ENCODE measurements around the gene DGKH. TPM values are rescaled to one million over a fixed set of nuclear protein-coding genes. Genes with fewer than 3 reads are reported as not detected.
"Not testable (repeated sequence)": the region's sequence is repeated elsewhere in the genome, so short reads cannot be mapped to it uniquely, and the experiment has no call there.

DGKH gene
- total RNA-seq, 1 donor from 2014 or later: 11.4 TPM

GRCh38 chr13:42163910-42164309, 115.5 kb downstream of the DGKH start:
- DNase-seq (ENCODE audit: low read depth in 2 of 2): not testable (repeated sequence)

DNA sequence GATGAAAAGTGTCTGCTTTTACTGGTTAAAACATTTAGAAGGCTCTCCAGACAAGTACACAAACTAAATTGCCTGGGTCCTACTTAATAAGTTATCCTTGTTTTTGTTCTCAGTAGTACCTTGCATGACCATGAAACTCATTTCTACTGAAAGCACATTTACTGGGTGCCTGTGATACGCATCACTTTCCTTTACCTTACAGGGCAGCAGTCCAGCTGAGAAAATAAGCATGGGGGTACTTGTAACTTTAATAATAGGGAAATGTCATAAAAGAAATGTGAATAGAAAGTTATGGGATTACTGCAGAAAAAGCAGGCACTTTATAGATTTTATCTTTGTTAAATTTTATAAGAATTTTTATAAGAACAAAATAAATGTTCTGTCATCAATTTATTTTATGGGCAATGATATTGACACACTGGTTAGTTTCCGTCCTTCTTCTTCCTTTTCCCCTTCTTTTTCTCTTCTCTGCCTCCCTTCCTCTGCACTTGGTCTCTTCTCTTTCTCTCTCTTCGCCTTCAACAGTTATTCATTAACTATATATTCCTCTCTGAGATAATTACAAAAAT, 116.2 kb downstream of the DGKH start:
- DNase-seq (ENCODE audit: low read depth in 2 of 2): no peak

DNA sequence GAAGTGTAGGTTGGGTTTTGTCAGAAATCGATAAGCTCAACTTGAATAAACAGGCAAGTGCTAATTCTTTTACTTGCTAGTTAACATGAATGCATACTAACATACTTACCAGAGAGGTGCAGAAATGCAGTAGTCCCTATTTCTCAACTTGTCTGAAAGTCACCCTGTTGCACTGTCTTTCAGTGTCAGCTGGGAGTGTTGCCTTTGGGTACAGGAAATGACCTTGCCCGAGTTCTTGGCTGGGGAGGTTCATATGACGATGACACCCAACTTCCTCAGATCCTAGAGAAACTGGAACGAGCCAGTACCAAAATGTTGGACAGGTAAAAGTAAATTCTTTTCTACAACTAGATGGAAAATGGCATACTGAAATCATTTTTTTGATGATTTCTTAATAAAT, 120.0 kb downstream of the DGKH start:
- DNase-seq (ENCODE audit: low read depth in 2 of 2): no peak

DNA sequence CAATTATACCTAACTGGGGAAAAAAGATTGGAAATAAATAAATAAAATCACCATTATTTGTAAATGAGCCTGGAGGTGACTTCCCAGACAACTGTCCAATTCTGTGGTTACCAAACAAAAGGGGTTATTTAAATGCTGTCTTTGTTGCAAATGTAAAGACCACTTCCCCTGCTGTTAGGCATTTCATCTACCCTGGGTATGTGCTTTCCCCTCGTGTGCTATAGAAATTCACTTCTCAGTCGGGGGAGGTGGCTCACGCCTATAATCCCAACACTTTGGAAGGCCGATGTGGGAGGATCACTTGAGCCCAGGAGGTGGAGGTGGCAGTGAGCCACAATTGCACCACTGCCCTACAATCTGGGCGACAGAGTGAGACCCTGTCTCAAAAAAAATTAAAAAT, 121.6 kb downstream of the DGKH start:
- DNase-seq (ENCODE audit: low read depth in 2 of 2): no peak

GRCh38 chr13:42173789-42174343, 125.4 kb downstream of the DGKH start:
- no peak for DNase-seq (ENCODE audit: low read depth in 2 of 2)

- DNase-seq (ENCODE audit: low read depth in 2 of 2): peak; percentile 32 to 63
These were observed 126.1 kb downstream of the DGKH start for GRCh38 chr13:42174344-42175162.

GRCh38 chr13:42176294-42176693, 127.8 kb downstream of the DGKH start:
- DNase-seq (ENCODE audit: low read depth in 2 of 2): no peak

DNA sequence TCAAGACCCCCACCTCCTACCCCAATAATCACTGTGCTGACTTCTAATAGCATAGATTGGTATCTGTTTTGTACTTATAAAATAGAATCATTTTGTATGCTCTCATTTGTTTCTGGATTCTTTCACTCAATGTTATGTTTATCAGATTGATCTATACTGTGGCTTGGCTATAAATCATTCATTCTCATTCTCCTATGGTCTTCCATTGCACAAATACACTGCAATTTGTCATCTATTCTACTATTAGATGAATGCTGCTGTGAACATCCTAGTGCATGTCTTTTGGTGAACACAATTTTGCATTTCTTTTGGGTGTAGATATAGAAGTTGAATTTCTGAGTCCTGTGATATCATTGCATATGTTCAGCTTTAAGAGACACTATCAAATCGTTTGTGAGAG, 128.7 kb downstream of the DGKH start:
- DNase-seq (ENCODE audit: low read depth in 2 of 2): no peak

DNA sequence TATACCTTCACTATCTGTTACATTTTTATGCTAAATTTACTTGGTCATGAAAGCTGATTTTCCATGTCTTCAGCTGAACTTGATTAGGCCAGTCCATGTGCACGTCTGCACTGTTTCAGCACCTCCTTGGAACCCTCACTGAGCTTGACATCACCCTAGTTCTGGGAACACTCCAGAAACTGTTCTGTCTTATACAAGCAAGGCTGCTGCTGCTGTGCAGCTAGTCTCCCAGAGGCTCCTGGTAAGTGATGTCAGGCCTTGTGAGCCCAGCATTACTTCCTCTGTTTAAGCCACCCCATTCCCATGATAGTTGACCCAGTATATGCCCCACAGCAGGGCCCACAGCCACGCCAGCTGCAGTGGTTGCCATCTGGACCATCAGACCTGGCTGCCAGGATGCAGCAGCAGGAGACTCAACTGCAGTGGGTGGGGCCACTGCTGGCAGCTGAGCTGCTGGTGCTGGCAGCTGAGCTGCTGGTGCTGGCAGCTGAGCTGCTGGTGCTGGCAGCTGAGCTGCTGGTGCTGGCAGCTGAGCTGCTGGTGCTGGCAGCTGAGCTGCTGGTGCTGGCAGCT, 133.0 kb downstream of the DGKH start:
- no peak for DNase-seq (ENCODE audit: low read depth in 2 of 2)

GRCh38 chr13:42189061-42189460, 140.6 kb downstream of the DGKH start:
- no peak for DNase-seq (ENCODE audit: low read depth in 2 of 2)

DNA sequence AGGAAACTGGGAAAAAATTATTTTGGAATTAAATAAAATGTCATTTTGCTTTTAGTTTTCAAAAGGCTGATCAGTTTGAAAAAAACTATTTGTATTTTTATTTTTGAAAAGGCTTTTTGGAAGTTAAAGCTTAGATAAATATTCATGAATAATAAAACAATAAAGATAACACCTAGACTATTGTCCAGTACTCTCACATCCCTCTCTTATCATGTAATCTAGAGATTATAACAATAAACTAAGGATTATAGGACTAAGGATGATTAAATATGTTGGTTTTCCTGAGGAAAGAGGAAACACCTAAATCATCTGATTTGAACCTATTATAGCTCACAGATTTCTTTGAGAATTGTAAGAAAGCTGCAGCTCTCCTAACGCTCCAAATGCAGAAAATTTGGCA, 142.1 kb downstream of the DGKH start:
- DNase-seq (ENCODE audit: low read depth in 2 of 2): no peak

GRCh38 chr13:42211704-42212464, 163.4 kb downstream of the DGKH start:
- DNase-seq (ENCODE audit: low read depth in 2 of 2): peak in 1 of 2 donors; percentile 0

DNA sequence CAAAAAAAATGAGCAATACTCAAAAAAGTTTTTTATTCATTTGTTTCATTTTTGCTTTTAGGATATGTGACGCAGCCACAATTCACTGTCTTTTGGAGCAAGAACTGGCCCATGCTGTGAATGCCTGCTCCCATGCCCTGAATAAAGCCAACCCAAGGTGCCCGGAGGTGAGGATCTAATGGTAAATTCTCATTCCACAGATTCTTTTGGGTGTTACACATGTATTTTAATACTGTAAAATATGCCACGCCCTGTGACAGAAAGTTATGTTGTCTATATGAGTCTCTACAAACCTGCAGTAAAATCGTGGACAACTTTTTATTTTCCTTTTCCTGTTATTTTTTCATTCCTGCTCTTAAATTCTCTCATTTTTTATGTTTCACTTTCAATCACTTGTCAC, 166.0 kb downstream of the DGKH start:
- no peak for DNase-seq (ENCODE audit: low read depth in 2 of 2)

GRCh38 chr13:42215578-42216421, 167.4 kb downstream of the DGKH start:
- peak; percentile 6 to 44 for DNase-seq (ENCODE audit: low read depth in 2 of 2)

DNA sequence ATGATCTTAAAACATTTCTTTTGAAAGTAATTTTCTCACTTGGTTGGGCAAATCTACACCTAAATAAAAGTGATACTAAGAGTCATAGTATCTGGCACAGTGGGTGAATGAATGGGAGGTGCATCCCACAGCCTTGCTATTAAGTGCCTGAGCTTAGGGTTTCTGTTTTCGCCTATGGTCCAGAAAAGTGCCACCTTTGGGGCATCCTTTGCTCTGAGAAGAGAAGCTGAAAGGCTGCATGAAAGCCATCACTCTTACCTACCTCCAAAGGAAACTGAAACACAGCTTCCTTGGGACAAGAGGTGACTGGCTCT, 167.9 kb downstream of the DGKH start:
- no peak for DNase-seq (ENCODE audit: low read depth in 2 of 2)

DNA sequence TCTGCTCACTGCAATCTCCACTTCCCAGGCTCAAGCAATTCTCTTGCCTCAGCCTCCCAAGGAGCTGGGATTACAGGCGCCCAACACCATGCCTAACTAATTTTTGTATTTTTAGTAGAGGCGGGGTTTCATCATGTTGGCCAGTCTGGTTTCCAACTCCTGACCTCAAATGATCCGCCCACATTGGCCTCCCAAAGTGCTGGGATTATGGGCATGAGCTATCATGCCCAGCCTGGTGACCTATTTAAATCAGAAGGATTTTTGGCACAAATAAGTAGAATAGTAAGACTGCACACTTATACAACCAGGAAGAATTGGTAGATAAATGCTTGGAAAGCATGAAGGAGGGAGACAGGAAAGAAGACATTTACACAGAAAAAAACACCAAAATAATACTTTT, 170.1 kb downstream of the DGKH start:
- DNase-seq (ENCODE audit: low read depth in 2 of 2): no peak

GRCh38 chr13:42219051-42219450, 170.6 kb downstream of the DGKH start:
- DNase-seq (ENCODE audit: low read depth in 2 of 2): no peak

- DNase-seq (ENCODE audit: low read depth in 2 of 2): no peak
These were observed 171.4 kb downstream of the DGKH start for GRCh38 chr13:42219876-42220275.

- DNase-seq (ENCODE audit: low read depth in 2 of 2): no peak
These were observed 172.8 kb downstream of the DGKH start for GRCh38 chr13:42221121-42221765.

DNA sequence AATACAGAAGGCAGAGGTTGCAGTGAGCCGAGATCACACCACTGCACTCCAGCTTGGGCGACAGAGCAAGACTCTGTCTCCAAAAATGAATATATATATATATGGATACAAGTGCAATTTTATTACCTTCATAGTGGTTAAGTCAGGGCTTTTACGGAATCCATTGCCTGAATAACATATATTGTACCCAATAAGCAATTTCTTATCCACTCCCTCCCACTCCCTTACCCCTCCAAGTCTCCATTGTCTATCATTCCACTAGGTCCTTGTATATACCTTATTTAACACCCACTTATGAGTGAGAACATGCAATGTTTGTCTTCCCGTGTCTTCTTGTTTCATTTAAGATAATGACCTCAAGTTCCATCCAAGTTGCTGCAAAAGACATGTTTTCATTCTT, 175.2 kb downstream of the DGKH start:
- no peak for DNase-seq (ENCODE audit: low read depth in 2 of 2)

GRCh38 chr13:42225051-42225450, 176.6 kb downstream of the DGKH start:
- DNase-seq (ENCODE audit: low read depth in 2 of 2): no peak
